Panc1 (cell line): ENCODE measurements around the gene NFIB. TPM values are rescaled to one million over a fixed set of nuclear protein-coding genes. Genes with fewer than 3 reads are reported as not detected.

Experiments
- ATAC-seq: fragments of 200-7000 bp; cut with Tn5 transposase; 2 replicates; pipeline ENCODE4 v1.9.1; 2020; ENCODE audit warnings: mild to moderate bottlenecking, moderate library complexity
- BruUV-seq: library from RNA; stranded (reverse); fragments of 400-500 nt; replicated peaks from 2 replicates; lab custom pipeline; 2021; lab: Mats Ljungman, UMichigan
- CTCF ChIA-PET: fragments of 300-600 bp; sonication (Branson Sonifier 250); formaldehyde crosslinking; loops from one replicate; lab custom pipeline; 2022; ENCODE audit warnings: antibody characterized with exemption; lab: Charles Lee
- POLR2A ChIA-PET: fragments of 300-600 bp; sonication (Branson Sonifier 250); formaldehyde crosslinking; loops from one replicate; lab custom pipeline; 2022; ENCODE audit warnings: antibody characterized with exemption; lab: Charles Lee
- DNase-seq: peaks from one replicate; pipeline ENCODE4 v3.0.0-alpha.2; 2010; ENCODE audit warnings: low read depth, low spot score
- H3K27ac ChIP-seq: 2 replicates; pipeline ENCODE4 v1.5.1; 2011; ENCODE audit warnings: mild to moderate bottlenecking, low read length, inconsistent platforms
- H3K27me3 ChIP-seq: fragments of 200-500 bp; sonication (Bioruptor generic); 2 replicates; pipeline ENCODE4 v1.6.0; 2014; ENCODE audit warnings: low read length, inconsistent platforms; ENCODE audit not compliant: control insufficient read depth, insufficient read depth
- H3K36me3 ChIP-seq: fragments of 200-500 bp; sonication (Bioruptor generic); 2 replicates; pipeline ENCODE4 v1.5.1; 2014; ENCODE audit warnings: inconsistent platforms, mild to moderate bottlenecking, low read length, moderate library complexity; ENCODE audit not compliant: control insufficient read depth, insufficient read depth
- H3K4me1 ChIP-seq: 2 replicates; pipeline ENCODE4 v1.5.1; 2011; ENCODE audit warnings: inconsistent platforms, mild to moderate bottlenecking, low read length, moderate library complexity; ENCODE audit not compliant: control insufficient read depth, insufficient read depth
- H3K4me3 ChIP-seq, 2 experiments: 2 replicates each; pipeline ENCODE4 v1.5.1; 2011 to 2012; ENCODE audit warnings: low read depth in 2 of 2, low read length in 2 of 2, mild to moderate bottlenecking in 2 of 2, inconsistent platforms in 1 of 2, moderate library complexity in 1 of 2
- H3K9me3 ChIP-seq: fragments of 200-500 bp; sonication (Bioruptor generic); 2 replicates; pipeline ENCODE4 v1.5.1; 2014; ENCODE audit warnings: low read depth, mild to moderate bottlenecking, inconsistent platforms, low read length, moderate library complexity; ENCODE audit not compliant: control insufficient read depth, insufficient read depth
- CTCF ChIP-seq: fragments of 450-650 bp; IDR thresholded peaks from 2 replicates; pipeline ENCODE4 v1.5.1; 2017; ENCODE audit warnings: mild to moderate bottlenecking
- POLR2AphosphoS5 ChIP-seq: IDR thresholded peaks from 2 replicates; pipeline ENCODE4 v1.6.1; 2012; ENCODE audit warnings: mild to moderate bottlenecking, low read depth, low read length, moderate library complexity
- REST ChIP-seq, 2 experiments: IDR thresholded peaks; 2 replicates each; pipeline ENCODE4 v1.6.1; 2011 to 2012; ENCODE audit warnings: low read depth in 2 of 2, control low read depth in 1 of 2, low read length in 1 of 2, mild to moderate bottlenecking in 1 of 2, moderate library complexity in 1 of 2; ENCODE audit not compliant: insufficient read depth in 1 of 2
- SIN3A ChIP-seq: IDR thresholded peaks from 2 replicates; pipeline ENCODE4 v1.6.1; 2012; ENCODE audit warnings: low read depth, mild to moderate bottlenecking, low read length, moderate library complexity, borderline replicate concordance; ENCODE audit not compliant: insufficient read depth
- TCF7L2 ChIP-seq: IDR thresholded peaks from 2 replicates; pipeline ENCODE4 v1.6.1; 2011; ENCODE audit warnings: mild to moderate bottlenecking, low read depth, low read length, inconsistent platforms
- in situ Hi-C: cut with HindIII; loops from 2 replicates; pipeline ENCODE4 v1.10.0; 2016; ENCODE audit warnings: low sequenced_read_pairs, low pct_unique_long_range_greater_than_20kb
- intact Hi-C: fragments of 100-400 bp; cut with micrococcal nuclease; formaldehyde crosslinking; loops from one replicate; pipeline ENCODE4 v1.10.0; 2022; ENCODE audit not compliant: unreplicated experiment
- total RNA-seq: library from RNA; stranded (reverse); gene quantifications from one replicate; pipeline ENCODE4 v1.2.1, GENCODE V29; 2021; ENCODE audit not compliant: unreplicated experiment

NFIB gene
- total RNA-seq, 1 experiment from 2014 or later: 26.7 TPM

- H3K36me3 ChIP-seq: no peaks in the 10 kb centered on the region
- no peaks in the 10 kb centered on the region for H3K9me3 ChIP-seq
- no TSS peak for BruUV-seq
- intact Hi-C loops (no loop called here), in situ Hi-C loops (no loop called here)
- peak overlapping the region; percentile 75 for H3K27ac ChIP-seq
- CTCF ChIA-PET: no interaction called here
- H3K27me3 ChIP-seq: no peaks in the 10 kb centered on the region
- TF ChIP-seq POLR2AphosphoS5: no peak
- TF ChIP-seq SIN3A: no peak
- no peak for TF ChIP-seq TCF7L2
- TF ChIP-seq CTCF: no peak
- no peak for TF ChIP-seq REST (IDR thresholded peaks at IDR 0.05; ENCODE audit: insufficient read depth in 1 of 2, low read depth in 2 of 2, low read length in 1 of 2)
- no peak for DNase-seq
- peak overlapping the region; percentile 48 to 56 for H3K4me3 ChIP-seq
- POLR2A ChIA-PET: no interaction called here
- H3K4me1 ChIP-seq: peaks cover under 1% of the 10 kb centered on the region
- peak; percentile 28; the same call in 1 of the 2 replicates for ATAC-seq
Observed at GRCh38 chr9:14323083-14323971, 9.4 kb upstream of the NFIB start.

GRCh38 chr9:14322211-14323082 lies 8.5 kb upstream of the NFIB start:
- DNase-seq (no peak), ATAC-seq (peak; percentile 89)
- CTCF ChIA-PET: interaction anchor here (0.5 kb wide), 1 partner anchor 51 kb away, joined by 7 read pairs; no protein-coding TSS in a partner anchor
- Histone ChIP-seq H3K9me3 (no peaks in the 10 kb centered on the region), H3K4me3 (peak overlapping the region; percentile 48 to 56), H3K4me1 (peaks cover 4% of the 10 kb centered on the region), H3K36me3 (no peaks in the 10 kb centered on the region), H3K27ac (peak overlapping the region; percentile 84), H3K27me3 (no peaks in the 10 kb centered on the region)
- BruUV-seq: no TSS peak
- POLR2A ChIA-PET: no interaction called here
- intact Hi-C loops: no loop called here
- in situ Hi-C loops: no loop called here
- peak; percentile 26; the same call in 1 of the 2 replicates for TF ChIP-seq CTCF
- no peak for TF ChIP-seq REST (IDR thresholded peaks at IDR 0.05; ENCODE audit: insufficient read depth in 1 of 2, low read depth in 2 of 2, low read length in 1 of 2)
